Right atrium auricular region (tissue), 2 donors: ENCODE measurements around the gene BNIP2. TPM values are rescaled to one million over a fixed set of nuclear protein-coding genes. Genes with fewer than 3 reads are reported as not detected.
A peak's percentile ranks its signal among the peaks of the same experiment; 100 is the strongest.

Experiments
- DNase-seq: peaks from one replicate; pipeline ENCODE4 v3.0.0-alpha.2; 2019; ENCODE audit warnings: low spot score
- H3K27ac ChIP-seq, 2 donors: fragments of 200-600 bp; sonication (generic); 1 replicate in 1 of 2; 2 replicates in 1 of 2; pipeline ENCODE4 v1.5.1; 2016 to 2019
- H3K27me3 ChIP-seq, 2 donors: fragments of 200-600 bp; sonication (generic); one replicate each; pipeline versions ENCODE4 v1.5.1 to v1.6.0; 2017 to 2019
- H3K36me3 ChIP-seq: fragments of 200-600 bp; sonication (generic); one replicate; pipeline ENCODE4 v1.5.1; 2016
- H3K4me1 ChIP-seq, 2 donors: fragments of 200-600 bp; sonication (generic); one replicate each; pipeline versions ENCODE4 v1.5.1 to v1.6.0; 2017 to 2019
- H3K4me3 ChIP-seq, 2 donors: fragments of 200-600 bp; sonication (generic); 1 replicate in 1 of 2; 2 replicates in 1 of 2; pipeline ENCODE4 v1.5.1; 2017 to 2019; ENCODE audit warnings: mild to moderate bottlenecking in 1 of 2, moderate library complexity in 1 of 2
- H3K9me3 ChIP-seq, 2 donors: fragments of 200-600 bp; sonication (generic); one replicate each; pipeline ENCODE4 v1.5.1; 2019
- total RNA-seq, 2 donors: library from RNA; depleted of rRNA; stranded (reverse); fragments of >200 nt; gene quantifications; one replicate each; pipeline ENCODE4 v1.1.0, GENCODE V29; 2016
- TF ChIP-seq, protein P1 (sequence below), 2 donors: fragments of 200-600 bp; sonication (generic); IDR thresholded peaks; one replicate each; pipeline ENCODE4 v1.5.1; 2019; ENCODE audit warnings: antibody characterized with exemption in 2 of 2

Gene BNIP2
- total RNA-seq, 2 donors from 2014 or later = 93.7 to 148 TPM

DNA sequence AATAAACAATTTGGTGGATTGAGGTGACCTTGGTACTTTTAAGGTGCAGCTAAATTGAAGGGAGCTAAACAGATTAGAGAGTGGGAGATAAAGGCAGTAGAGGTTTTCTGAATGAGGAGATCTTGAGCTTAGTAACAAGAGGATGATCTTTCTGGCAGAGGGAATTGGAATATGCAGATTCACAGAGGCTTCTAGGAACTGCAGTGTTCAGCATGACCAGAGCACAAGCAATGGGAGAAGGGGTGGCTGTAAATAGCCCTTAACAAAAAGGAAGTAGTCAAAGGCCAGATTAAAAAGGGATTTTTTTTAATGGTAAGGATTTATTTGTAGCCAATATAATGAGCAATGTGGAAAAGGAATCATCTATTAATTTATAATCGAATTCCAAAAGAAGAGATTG lies 5.7 kb upstream of the BNIP2 start:
- no peak overlapping the region for H3K27ac ChIP-seq
- H3K9me3 ChIP-seq = no peaks in the 10 kb centered on the region
- no peak for DNase-seq
- H3K27me3 ChIP-seq = no peaks in the 10 kb centered on the region
- peaks cover 0 to 4% of the 10 kb centered on the region in 2 donors for H3K4me1 ChIP-seq
- TF ChIP-seq, protein P1, sequence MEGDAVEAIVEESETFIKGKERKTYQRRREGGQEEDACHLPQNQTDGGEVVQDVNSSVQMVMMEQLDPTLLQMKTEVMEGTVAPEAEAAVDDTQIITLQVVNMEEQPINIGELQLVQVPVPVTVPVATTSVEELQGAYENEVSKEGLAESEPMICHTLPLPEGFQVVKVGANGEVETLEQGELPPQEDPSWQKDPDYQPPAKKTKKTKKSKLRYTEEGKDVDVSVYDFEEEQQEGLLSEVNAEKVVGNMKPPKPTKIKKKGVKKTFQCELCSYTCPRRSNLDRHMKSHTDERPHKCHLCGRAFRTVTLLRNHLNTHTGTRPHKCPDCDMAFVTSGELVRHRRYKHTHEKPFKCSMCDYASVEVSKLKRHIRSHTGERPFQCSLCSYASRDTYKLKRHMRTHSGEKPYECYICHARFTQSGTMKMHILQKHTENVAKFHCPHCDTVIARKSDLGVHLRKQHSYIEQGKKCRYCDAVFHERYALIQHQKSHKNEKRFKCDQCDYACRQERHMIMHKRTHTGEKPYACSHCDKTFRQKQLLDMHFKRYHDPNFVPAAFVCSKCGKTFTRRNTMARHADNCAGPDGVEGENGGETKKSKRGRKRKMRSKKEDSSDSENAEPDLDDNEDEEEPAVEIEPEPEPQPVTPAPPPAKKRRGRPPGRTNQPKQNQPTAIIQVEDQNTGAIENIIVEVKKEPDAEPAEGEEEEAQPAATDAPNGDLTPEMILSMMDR (IDR thresholded peaks at IDR 0.05) = no peak
- no peaks in the 10 kb centered on the region for H3K36me3 ChIP-seq
- no peak overlapping the region for H3K4me3 ChIP-seq

DNA sequence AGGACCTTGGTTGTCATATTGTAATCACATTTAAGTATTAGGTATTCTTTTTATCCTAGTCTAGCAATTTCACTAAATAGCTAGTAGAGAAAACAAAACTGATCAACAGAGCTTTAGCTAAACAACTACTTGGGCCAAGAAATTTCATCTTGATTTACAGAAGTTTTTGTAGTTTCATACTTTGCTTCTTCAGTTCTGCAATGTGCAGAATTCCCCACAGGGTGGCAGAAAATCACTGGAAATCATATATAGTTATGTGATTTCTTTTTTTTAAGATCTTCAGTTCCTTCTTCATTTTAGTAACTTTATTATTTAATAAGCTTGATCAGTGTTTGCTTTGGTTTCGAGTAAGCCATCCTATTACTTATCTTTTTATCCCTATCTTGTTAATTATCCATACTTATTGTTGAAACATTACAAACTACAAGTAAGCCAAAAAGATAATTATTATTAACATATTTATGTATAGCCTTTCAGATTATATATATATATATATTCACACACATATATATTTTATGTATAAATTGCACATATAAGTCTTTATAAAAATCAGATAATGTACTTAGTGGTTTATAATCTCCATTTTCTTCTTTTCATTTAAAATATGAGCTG lies 2.2 kb upstream of the BNIP2 start:
- H3K36me3 ChIP-seq = no peaks in the 10 kb centered on the region
- TF ChIP-seq, protein P1 (IDR thresholded peaks at IDR 0.05) = peak; percentile 55 to 71
- H3K9me3 ChIP-seq = no peaks in the 10 kb centered on the region
- DNase-seq = no peak
- no peak overlapping the region for H3K27ac ChIP-seq
- peaks cover 0 to 23% of the 10 kb centered on the region in 2 donors for H3K4me1 ChIP-seq
- H3K4me3 ChIP-seq = no peak overlapping the region
- no peaks in the 10 kb centered on the region for H3K27me3 ChIP-seq

DNA sequence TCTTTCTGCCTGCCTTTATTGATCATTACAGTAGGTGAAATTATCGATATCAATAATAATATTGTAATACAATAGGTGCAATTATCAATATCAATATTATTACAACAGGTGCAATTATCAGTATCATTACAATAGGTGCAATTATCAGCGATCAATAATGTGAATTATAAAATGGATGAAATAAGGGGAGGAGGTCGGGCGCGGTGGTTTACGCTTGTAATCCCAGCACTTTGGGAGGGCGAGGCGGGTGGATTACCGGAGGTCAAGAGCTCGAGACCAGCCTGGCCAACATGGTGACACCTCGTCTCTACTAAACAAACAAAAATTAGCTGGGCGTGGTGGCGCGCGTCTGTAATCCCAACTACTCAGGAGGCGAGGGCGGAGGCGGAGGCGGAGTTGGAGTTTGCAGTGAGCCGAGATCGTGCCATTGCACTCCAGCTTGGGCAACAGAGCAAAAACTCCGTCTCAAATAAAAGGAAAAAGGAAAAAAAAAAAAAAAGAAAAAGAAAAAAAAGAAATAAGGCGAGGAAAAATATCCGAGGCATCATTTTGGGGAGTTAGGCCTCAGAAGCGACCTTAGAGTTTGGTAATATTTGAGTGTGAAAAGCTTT lies 611 bp upstream of the BNIP2 start:
- Histone ChIP-seq H3K27ac (peak overlapping the region; percentile 97 to 98), H3K4me3 (peak overlapping the region; percentile 95 to 97), H3K36me3 (no peaks in the 10 kb centered on the region), H3K4me1 (peaks cover 0 to 39% of the 10 kb centered on the region in 2 donors), H3K27me3 (no peaks in the 10 kb centered on the region), H3K9me3 (no peaks in the 10 kb centered on the region)
- TF ChIP-seq, protein P1 (IDR thresholded peaks at IDR 0.05) = no peak
- peak; percentile 96 for DNase-seq

DNA sequence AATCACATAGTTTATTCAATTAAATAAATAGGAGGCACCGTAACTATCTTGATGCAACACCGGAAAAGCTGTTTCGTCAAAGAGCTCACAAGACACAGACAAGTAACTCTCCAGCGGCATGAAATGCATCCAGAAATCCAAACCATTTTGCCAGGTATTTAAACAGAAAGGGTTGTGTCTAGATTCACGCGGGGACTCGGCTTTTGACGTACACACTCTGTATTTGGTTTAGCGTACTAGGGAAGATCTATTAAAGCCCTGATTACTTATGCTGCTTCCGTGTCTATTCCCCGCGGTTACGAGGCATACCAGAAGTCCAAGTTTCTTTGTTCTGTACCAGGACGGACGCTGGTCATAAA lies 718 bp downstream of the BNIP2 start:
- no peak for DNase-seq
- H3K4me3 ChIP-seq = peak overlapping the region; percentile 95 to 97
- no peaks in the 10 kb centered on the region for H3K27me3 ChIP-seq
- TF ChIP-seq, protein P1 (IDR thresholded peaks at IDR 0.05) = no peak
- H3K36me3 ChIP-seq = no peaks in the 10 kb centered on the region
- H3K4me1 ChIP-seq = peaks cover 0 to 44% of the 10 kb centered on the region in 2 donors
- no peaks in the 10 kb centered on the region for H3K9me3 ChIP-seq
- peak overlapping the region; percentile 97 to 98 for H3K27ac ChIP-seq

DNA sequence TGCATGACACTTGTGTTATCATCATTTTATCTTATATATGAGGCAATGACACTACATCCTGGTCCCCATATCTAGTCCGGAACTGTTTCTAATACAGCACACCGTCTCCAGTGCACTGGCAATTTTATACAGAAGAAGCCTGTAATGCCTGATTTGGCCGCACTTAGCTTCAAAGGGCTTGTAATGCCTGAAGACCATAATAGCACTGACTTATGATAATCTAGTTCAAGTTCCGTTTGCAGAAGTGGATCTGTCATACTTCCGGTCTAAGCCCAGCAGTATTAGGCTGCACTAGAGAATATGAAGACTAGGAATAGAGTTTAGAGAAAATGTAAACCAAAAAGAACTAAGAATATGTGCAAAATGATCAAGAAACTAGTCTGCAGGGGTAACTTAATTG lies 1.3 kb downstream of the BNIP2 start:
- DNase-seq = no peak
- H3K27me3 ChIP-seq = no peaks in the 10 kb centered on the region
- no peaks in the 10 kb centered on the region for H3K36me3 ChIP-seq
- H3K9me3 ChIP-seq = no peaks in the 10 kb centered on the region
- peak overlapping the region; percentile 97 to 98 for H3K27ac ChIP-seq
- peaks cover 0 to 44% of the 10 kb centered on the region in 2 donors for H3K4me1 ChIP-seq
- TF ChIP-seq, protein P1 (IDR thresholded peaks at IDR 0.05) = no peak
- H3K4me3 ChIP-seq = peak overlapping the region; percentile 95 to 97
